MCF 10A (cell line): ENCODE data around the gene KLF2. TPM values are rescaled to one million over a fixed set of nuclear protein-coding genes. Genes with fewer than 3 reads are reported as not detected.

ENCODE experiments used
- BruUV-seq: library from RNA; stranded (reverse); fragments of 400-500 nt; replicated peaks from 2 replicates; lab custom pipeline; 2021; lab: Mats Ljungman, UMichigan
- CTCF ChIA-PET: fragments of 300-600 bp; sonication (Branson Sonifier 250); formaldehyde crosslinking; extraction: SDS; loops from one replicate; lab custom pipeline; 2021; ENCODE audit warnings: antibody characterized with exemption, inconsistent platforms; lab: Yijun Ruan, JAX
- POLR2A ChIA-PET: fragments of 300-600, 350-650 bp; sonication (Branson Sonifier 250); formaldehyde crosslinking; extraction: SDS; loops from one replicate; lab custom pipeline; 2020; ENCODE audit warnings: antibody characterized with exemption, inconsistent platforms; lab: Yijun Ruan, JAX
- DNase-seq: peaks from one replicate; pipeline ENCODE4 v3.0.0-alpha.2; 2018; ENCODE audit not compliant: unreplicated experiment
- H3K27ac Mint-ChIP-seq: one replicate; pipeline ENCODE4 v1.8.0; 2022; ENCODE audit warnings: mild to moderate bottlenecking, low read depth, mixed read lengths; ENCODE audit not compliant: unreplicated experiment
- H3K27me3 Mint-ChIP-seq: one replicate; pipeline ENCODE4 v1.8.0; 2022; ENCODE audit warnings: mixed read lengths; ENCODE audit not compliant: insufficient read depth, unreplicated experiment
- H3K36me3 Mint-ChIP-seq: one replicate; pipeline ENCODE4 v1.8.0; 2022; ENCODE audit warnings: mild to moderate bottlenecking, moderate library complexity, mixed read lengths; ENCODE audit not compliant: insufficient read depth, unreplicated experiment
- H3K4me1 Mint-ChIP-seq: one replicate; pipeline ENCODE4 v1.8.0; 2022; ENCODE audit warnings: mixed read lengths; ENCODE audit not compliant: insufficient read depth, unreplicated experiment
- H3K4me3 Mint-ChIP-seq: one replicate; pipeline ENCODE4 v1.8.0; 2022; ENCODE audit warnings: mild to moderate bottlenecking, moderate library complexity, mixed read lengths; ENCODE audit not compliant: unreplicated experiment
- H3K9me3 Mint-ChIP-seq: one replicate; pipeline ENCODE4 v1.8.0; 2022; ENCODE audit warnings: mixed read lengths; ENCODE audit not compliant: unreplicated experiment
- CTCF ChIP-seq: fragments of 200-600 bp; IDR thresholded peaks from one replicate; pipeline ENCODE4 v1.8.0; 2022; ENCODE audit warnings: antibody characterized with exemption, mild to moderate bottlenecking; ENCODE audit not compliant: unreplicated experiment
- intact Hi-C: fragments of 100-400 bp; cut with micrococcal nuclease; formaldehyde crosslinking; loops from 2 replicates; pipeline ENCODE4 v1.14.1; 2022
- total RNA-seq: library from RNA; stranded (reverse); gene quantifications from 2 replicates; pipeline ENCODE4 v1.2.3, GENCODE V29; 2022

The KLF2 gene
- total RNA-seq, 1 experiment from 2014 or later, result 3.8 TPM

GRCh38 chr19:16369664-16370576, 45.3 kb downstream of the KLF2 start:
- ChIA-PET POLR2A (no interaction called here), CTCF (interaction anchor here (0.5 to 0.9 kb wide), 4 partner anchors 48 to 896 kb away, joined by 3 to 4 read pairs (median 4); no protein-coding TSS in a partner anchor)
- no peaks in the 10 kb centered on the region for H3K4me1 Mint-ChIP-seq
- no peak overlapping the region for H3K27ac Mint-ChIP-seq
- DNase-seq, result no peak
- no TSS peak for BruUV-seq
- H3K27me3 Mint-ChIP-seq, result no peaks in the 10 kb centered on the region
- intact Hi-C loops, result no loop called here
- peaks cover 20% of the 10 kb centered on the region for H3K36me3 Mint-ChIP-seq
- no peaks in the 10 kb centered on the region for H3K9me3 Mint-ChIP-seq
- no peak overlapping the region for H3K4me3 Mint-ChIP-seq
- TF ChIP-seq CTCF, result no peak

- peaks cover 20% of the 10 kb centered on the region for H3K36me3 Mint-ChIP-seq
- CTCF ChIA-PET, result interaction anchor here (0.5 to 2.0 kb wide), 4 partner anchors 11 to 897 kb away, joined by 3 to 8 read pairs (median 5); no protein-coding TSS in a partner anchor
- no peaks in the 10 kb centered on the region for H3K4me1 Mint-ChIP-seq
- POLR2A ChIA-PET, result no interaction called here
- H3K9me3 Mint-ChIP-seq, result no peaks in the 10 kb centered on the region
- H3K27me3 Mint-ChIP-seq, result no peaks in the 10 kb centered on the region
- H3K4me3 Mint-ChIP-seq, result no peak overlapping the region
- BruUV-seq, result no TSS peak
- DNase-seq, result no peak
- TF ChIP-seq CTCF, result no peak
- no peak overlapping the region for H3K27ac Mint-ChIP-seq
- intact Hi-C loops, result no loop called here
These were observed 46.2 kb downstream of the KLF2 start for GRCh38 chr19:16370641-16371391.

GRCh38 chr19:16371540-16371986, 46.9 kb downstream of the KLF2 start:
- ChIA-PET CTCF (interaction anchor here (0.9 to 2.0 kb wide), 4 partner anchors 10 to 124 kb away, joined by 3 to 8 read pairs (median 4); no protein-coding TSS in a partner anchor), POLR2A (no interaction called here)
- no peak for TF ChIP-seq CTCF
- H3K27ac Mint-ChIP-seq, result no peak overlapping the region
- no peak overlapping the region for H3K4me3 Mint-ChIP-seq
- H3K9me3 Mint-ChIP-seq, result no peaks in the 10 kb centered on the region
- H3K4me1 Mint-ChIP-seq, result no peaks in the 10 kb centered on the region
- DNase-seq, result no peak
- H3K27me3 Mint-ChIP-seq, result no peaks in the 10 kb centered on the region
- intact Hi-C loops, result no loop called here
- no TSS peak for BruUV-seq
- peaks cover 27% of the 10 kb centered on the region for H3K36me3 Mint-ChIP-seq
